Upper lobe of left lung (tissue), 6 donors: Measurements from ENCODE around the gene RGS7. TPM values are rescaled to one million over a fixed set of nuclear protein-coding genes. Genes with fewer than 3 reads are reported as not detected.

Experiments used
- ATAC-seq, 2 donors: fragments of 200-7000 bp; cut with Tn5 transposase; one replicate each; pipeline ENCODE4 v1.9.1; 2022; ENCODE audit warnings: mild to moderate bottlenecking in 2 of 2, moderate library complexity in 2 of 2; ENCODE audit not compliant: low FRiP score in 2 of 2
- DNase-seq, 2 donors: peaks; one replicate each; pipeline ENCODE4 v3.0.0-alpha.2; 2019 to 2020
- H3K27ac ChIP-seq, 4 donors: fragments of 200-600 bp; sonication (generic); one replicate each; pipeline ENCODE4 v1.5.1; 2016 to 2019
- H3K27me3 ChIP-seq, 4 donors: fragments of 200-600 bp; sonication (generic); one replicate each; pipeline ENCODE4 v1.5.1; 2017 to 2019
- H3K36me3 ChIP-seq, 4 donors: fragments of 200-600 bp; sonication (generic); one replicate each; pipeline ENCODE4 v1.5.1; 2016 to 2019
- H3K4me1 ChIP-seq, 4 donors: fragments of 200-600 bp; sonication (generic); one replicate each; pipeline ENCODE4 v1.5.1; 2018 to 2019
- H3K4me3 ChIP-seq, 4 donors: fragments of 200-600 bp; sonication (generic); one replicate each; pipeline ENCODE4 v1.5.1; 2017 to 2019; ENCODE audit warnings: mild to moderate bottlenecking in 2 of 4, moderate library complexity in 1 of 4
- H3K9me3 ChIP-seq, 4 donors: fragments of 200-600 bp; sonication (generic); one replicate each; pipeline ENCODE4 v1.5.1; 2018 to 2019
- CTCF ChIP-seq, 6 experiments: fragments of 450-650 bp in 4 of 6; fragments of 200-600 bp in 2 of 6; sonication (generic) in 2 of 6; IDR thresholded peaks; one replicate each; pipeline ENCODE4 v1.5.1; 2016 to 2019; ENCODE audit warnings: antibody characterized with exemption in 6 of 6
- EP300 ChIP-seq, 4 donors: sonication (generic); formaldehyde crosslinking; IDR thresholded peaks; one replicate each; pipeline ENCODE4 v1.5.1; 2017; ENCODE audit warnings: antibody characterized with exemption in 4 of 4, control low read depth in 2 of 4
- POLR2A ChIP-seq, 4 donors: fragments of 450-650 bp; IDR thresholded peaks; one replicate each; pipeline ENCODE4 v1.5.1; 2016 to 2017; ENCODE audit warnings: antibody characterized with exemption in 4 of 4, mild to moderate bottlenecking in 2 of 4
- POLR2AphosphoS5 ChIP-seq, 2 donors: sonication (generic); formaldehyde crosslinking; IDR thresholded peaks; one replicate each; pipeline ENCODE4 v1.5.1; 2017; ENCODE audit warnings: antibody characterized with exemption in 2 of 2
- WGBS, 2 donors: methylation state at CpG; one replicate each; pipeline ENCODE4 v1.1.5; 2017 to 2018; 5-methylcytosine and 5-hydroxymethylcytosine counted together
- total RNA-seq, 6 donors: library from RNA; depleted of rRNA in 4 of 6; stranded (reverse); fragments of >200 nt in 4 of 6; gene quantifications; one replicate each; pipeline versions ENCODE4 v1.1.0 to v1.2.1, GENCODE V29; 2016 to 2021
- donor health status: DM: no; HTN: no; CAD: no; lungs with moderate emphysema.
- donor health status: DM: no; HTN: yes; CAD: no; lungs with severe emphysema.

RGS7 gene
- total RNA-seq, 6 donors from 2014 or later = 0.15 TPM; not detected in 5

DNA sequence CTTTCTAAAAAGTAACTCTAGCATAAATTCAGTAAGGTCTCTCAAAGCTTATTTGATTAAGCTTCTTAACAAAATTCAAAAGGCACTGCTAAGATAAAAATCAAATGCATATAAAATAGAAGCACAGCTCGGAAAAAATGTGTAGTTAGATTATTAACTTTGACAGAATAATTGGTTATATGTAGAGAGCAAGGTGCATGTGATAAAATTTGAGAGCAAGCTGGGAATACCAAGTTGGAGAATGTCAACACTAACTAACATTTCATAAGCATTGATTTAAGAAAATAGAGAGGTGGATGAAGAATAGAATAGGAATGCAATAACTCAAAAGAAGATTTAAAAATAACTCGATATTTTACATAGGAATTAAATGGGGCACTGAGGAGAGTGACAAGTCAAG is 540.5 kb downstream of the RGS7 start:
- no peaks in the 10 kb centered on the region for H3K27me3 ChIP-seq
- TF ChIP-seq CTCF (IDR thresholded peaks at IDR 0.05) (no peak), EP300 (IDR thresholded peaks at IDR 0.05) (no peak), POLR2AphosphoS5 (IDR thresholded peaks at IDR 0.05) (no peak), POLR2A (IDR thresholded peaks at IDR 0.05) (no peak)
- H3K9me3 ChIP-seq = no peaks in the 10 kb centered on the region
- DNase-seq = no peak
- H3K27ac ChIP-seq = no peak overlapping the region
- no peak for ATAC-seq
- WGBS, 2 donors = 55 to 56% methylated on average over 2 of the region's 2 CpGs
- no peaks in the 10 kb centered on the region for H3K4me1 ChIP-seq
- H3K4me3 ChIP-seq = no peak overlapping the region
- no peaks in the 10 kb centered on the region for H3K36me3 ChIP-seq

DNA sequence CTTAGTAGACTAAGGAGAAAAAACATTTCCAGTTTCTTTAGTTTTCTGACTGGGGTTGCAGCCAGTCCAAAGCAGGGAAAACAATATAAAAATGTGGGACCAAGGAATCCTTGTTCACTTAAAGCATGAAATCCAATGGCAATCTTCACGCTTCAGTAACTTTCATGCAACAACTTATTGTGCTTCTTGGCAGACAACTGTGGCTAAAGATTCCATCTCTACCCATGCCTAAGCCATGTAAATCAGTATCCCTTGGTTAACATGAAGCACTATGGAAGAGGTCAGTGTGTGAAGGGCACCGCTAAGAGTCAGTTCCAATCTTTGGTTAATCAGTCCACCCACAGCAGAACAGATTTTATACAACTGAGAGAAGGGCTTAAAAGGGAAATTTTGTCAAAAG is 543.3 kb downstream of the RGS7 start:
- 82 to 94% methylated on average over 2 of the region's 2 CpGs for WGBS, 2 donors
- Histone ChIP-seq H3K9me3 (no peaks in the 10 kb centered on the region), H3K27ac (no peak overlapping the region), H3K27me3 (no peaks in the 10 kb centered on the region), H3K36me3 (no peaks in the 10 kb centered on the region), H3K4me3 (no peak overlapping the region), H3K4me1 (no peaks in the 10 kb centered on the region)
- ATAC-seq = no peak
- TF ChIP-seq CTCF (IDR thresholded peaks at IDR 0.05) (no peak), POLR2A (IDR thresholded peaks at IDR 0.05) (no peak), POLR2AphosphoS5 (IDR thresholded peaks at IDR 0.05) (no peak), EP300 (IDR thresholded peaks at IDR 0.05) (no peak)
- no peak for DNase-seq

DNA sequence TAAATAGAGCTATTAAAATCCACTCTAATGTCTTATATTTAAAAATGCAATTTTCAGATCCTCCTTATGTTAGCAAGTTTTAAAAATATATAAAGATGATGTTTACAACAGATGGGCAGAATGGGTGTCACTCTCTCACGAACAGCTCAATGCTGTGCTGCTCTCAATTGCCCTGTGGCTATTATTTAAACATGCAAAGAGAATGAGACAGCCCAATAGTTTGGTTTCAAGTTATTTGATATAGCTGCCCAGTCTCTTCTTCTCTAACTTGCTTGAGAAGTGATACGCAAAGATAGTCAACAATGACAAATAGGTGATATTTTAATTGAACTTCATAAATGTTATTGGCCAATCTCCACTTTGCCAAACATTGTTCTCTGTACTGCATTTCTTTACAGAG is 545.7 kb downstream of the RGS7 start:
- TF ChIP-seq EP300 (IDR thresholded peaks at IDR 0.05) (no peak), POLR2AphosphoS5 (IDR thresholded peaks at IDR 0.05) (no peak), CTCF (IDR thresholded peaks at IDR 0.05) (no peak), POLR2A (IDR thresholded peaks at IDR 0.05) (no peak)
- DNase-seq (no peak), ATAC-seq (no peak)
- no peaks in the 10 kb centered on the region for H3K36me3 ChIP-seq
- H3K27me3 ChIP-seq = no peaks in the 10 kb centered on the region
- H3K4me3 ChIP-seq = no peak overlapping the region
- H3K9me3 ChIP-seq = no peaks in the 10 kb centered on the region
- no peaks in the 10 kb centered on the region for H3K4me1 ChIP-seq
- H3K27ac ChIP-seq = no peak overlapping the region
- 79 to 89% methylated on average over 2 of the region's 2 CpGs for WGBS, 2 donors

GRCh38 chr1:240808381-240808780 is 548.6 kb downstream of the RGS7 start:
- ATAC-seq (no peak), DNase-seq (no peak)
- no peaks in the 10 kb centered on the region for H3K4me1 ChIP-seq
- TF ChIP-seq EP300 (IDR thresholded peaks at IDR 0.05) (no peak), POLR2AphosphoS5 (IDR thresholded peaks at IDR 0.05) (no peak), POLR2A (IDR thresholded peaks at IDR 0.05) (no peak), CTCF (IDR thresholded peaks at IDR 0.05) (no peak)
- no peaks in the 10 kb centered on the region for H3K27me3 ChIP-seq
- 71 to 76% methylated on average over 1 of the region's 1 CpG for WGBS, 2 donors
- no peak overlapping the region for H3K4me3 ChIP-seq
- H3K27ac ChIP-seq = no peak overlapping the region
- H3K9me3 ChIP-seq = no peaks in the 10 kb centered on the region
- H3K36me3 ChIP-seq = no peaks in the 10 kb centered on the region

DNA sequence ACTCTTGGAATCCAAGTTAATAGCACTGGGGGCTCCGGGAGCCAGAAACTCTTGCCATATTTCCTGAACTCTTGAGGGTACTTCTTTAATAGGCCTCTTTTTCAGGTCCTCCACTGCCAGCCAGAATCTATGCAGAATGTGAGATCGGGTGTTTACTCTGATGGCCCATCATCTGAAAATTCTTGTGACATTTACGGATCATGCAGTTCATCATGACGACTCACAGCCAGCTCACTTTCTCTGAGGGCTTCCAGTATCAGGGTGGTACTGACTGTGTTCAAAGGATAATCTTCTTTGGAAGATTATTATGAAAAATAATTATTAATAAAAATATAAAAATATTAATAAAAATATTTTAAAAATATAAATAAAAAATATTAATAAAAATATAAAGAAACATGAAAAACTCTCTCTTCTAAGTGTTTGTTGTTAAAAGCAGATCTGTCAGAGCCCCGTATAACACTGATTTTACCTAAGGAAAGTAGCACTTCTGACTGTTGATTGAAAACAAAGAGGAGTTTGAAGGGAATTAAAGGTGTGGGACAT is 550.7 kb downstream of the RGS7 start:
- H3K27me3 ChIP-seq = no peaks in the 10 kb centered on the region
- H3K4me1 ChIP-seq = no peaks in the 10 kb centered on the region
- no peaks in the 10 kb centered on the region for H3K9me3 ChIP-seq
- DNase-seq (no peak), ATAC-seq (no peak)
- H3K4me3 ChIP-seq = no peak overlapping the region
- no peaks in the 10 kb centered on the region for H3K36me3 ChIP-seq
- TF ChIP-seq POLR2A (IDR thresholded peaks at IDR 0.05) = no peak
- no peak for TF ChIP-seq POLR2AphosphoS5 (IDR thresholded peaks at IDR 0.05)
- TF ChIP-seq CTCF (IDR thresholded peaks at IDR 0.05) = no peak
- TF ChIP-seq EP300 (IDR thresholded peaks at IDR 0.05) = no peak
- no peak overlapping the region for H3K27ac ChIP-seq
- 91 to 92% methylated on average over 5 of the region's 5 CpGs for WGBS, 2 donors
